SIG-M5 (cell line): ENCODE data around the gene CLDN20.
"Not testable (repeated sequence)": the region's sequence is repeated elsewhere in the genome, so short reads cannot be mapped to it uniquely, and the experiment has no call there.

ENCODE experiments used
- DNase-seq: peaks from one replicate; lab custom pipeline; 2025; lab: John Stamatoyannopoulos, UW

Gene CLDN20

GRCh38 chr6:155263373-155264063 is at the start of gene CLDN20:
Gene CLDN20, plus strand, starts transcription at chr6:155264013. Its CDS starts 11,707 bp downstream, at chr6:155275720.
- DNase-seq = no peak

GRCh38 chr6:155215906-155216305 is 47.9 kb upstream of the CLDN20 start:
- no peak for DNase-seq

GRCh38 chr6:155216312-155217046 is 47.3 kb upstream of the CLDN20 start:
- DNase-seq = no peak

GRCh38 chr6:155218711-155219110 is 45.1 kb upstream of the CLDN20 start:
- not testable (repeated sequence) for DNase-seq

GRCh38 chr6:155219299-155219698 is 44.5 kb upstream of the CLDN20 start:
- no peak for DNase-seq

- DNase-seq = no peak
Observed at GRCh38 chr6:155219858-155220301, 43.9 kb upstream of the CLDN20 start.

- no peak for DNase-seq
Observed at GRCh38 chr6:155221086-155221485, 42.7 kb upstream of the CLDN20 start.

- DNase-seq = no peak
Observed at GRCh38 chr6:155222506-155222905, 41.3 kb upstream of the CLDN20 start.

GRCh38 chr6:155223646-155224451 is 40.0 kb upstream of the CLDN20 start:
- DNase-seq = no peak

- DNase-seq = no peak
Observed at GRCh38 chr6:155224618-155225017, 39.2 kb upstream of the CLDN20 start.

GRCh38 chr6:155227046-155227445 is 36.8 kb upstream of the CLDN20 start:
- no peak for DNase-seq

GRCh38 chr6:155228546-155229166 is 35.2 kb upstream of the CLDN20 start:
- no peak for DNase-seq

GRCh38 chr6:155230975-155231374 is 32.8 kb upstream of the CLDN20 start:
- not testable (repeated sequence) for DNase-seq

GRCh38 chr6:155232848-155233247 is 31.0 kb upstream of the CLDN20 start:
- no peak for DNase-seq

GRCh38 chr6:155234167-155234566 is 29.6 kb upstream of the CLDN20 start:
- DNase-seq = no peak

GRCh38 chr6:155234687-155235086 is 29.1 kb upstream of the CLDN20 start:
- DNase-seq = no peak

- DNase-seq = no peak
Observed at GRCh38 chr6:155235087-155235486, 28.7 kb upstream of the CLDN20 start.

GRCh38 chr6:155237613-155238012 is 26.2 kb upstream of the CLDN20 start:
- DNase-seq = no peak

GRCh38 chr6:155240905-155241600 is 22.8 kb upstream of the CLDN20 start:
- DNase-seq = no peak

GRCh38 chr6:155241966-155242365 is 21.8 kb upstream of the CLDN20 start:
- DNase-seq = no peak

GRCh38 chr6:155244434-155244833 is 19.4 kb upstream of the CLDN20 start:
- DNase-seq = no peak

GRCh38 chr6:155245193-155245592 is 18.6 kb upstream of the CLDN20 start:
- no peak for DNase-seq
